ENCODE data around the gene GARRE1. TPM values are rescaled to one million over a fixed set of nuclear protein-coding genes. Genes with fewer than 3 reads are reported as not detected.

GARRE1 gene
- total and polyA plus RNA-seq, 12 donors: 5.1 to 20.9 (median 13.5) TPM

- Histone ChIP-seq H3K27ac (peak overlapping the region in 1 of 5 donors; percentile 26), H3K36me3 (replicated peaks in 1 of 2) (no peaks in the 10 kb centered on the region), H3K9me3 (replicated peaks in 1 of 3) (no peaks in the 10 kb centered on the region), H3K4me1 (replicated peaks in 1 of 2) (peaks cover 8 to 41% of the 10 kb centered on the region in 2 donors), H3K4me3 (no peak overlapping the region), H3K27me3 (no peaks in the 10 kb centered on the region)
- TF ChIP-seq POLR2A (IDR thresholded peaks at IDR 0.05): no peak
- TF ChIP-seq, protein P1, sequence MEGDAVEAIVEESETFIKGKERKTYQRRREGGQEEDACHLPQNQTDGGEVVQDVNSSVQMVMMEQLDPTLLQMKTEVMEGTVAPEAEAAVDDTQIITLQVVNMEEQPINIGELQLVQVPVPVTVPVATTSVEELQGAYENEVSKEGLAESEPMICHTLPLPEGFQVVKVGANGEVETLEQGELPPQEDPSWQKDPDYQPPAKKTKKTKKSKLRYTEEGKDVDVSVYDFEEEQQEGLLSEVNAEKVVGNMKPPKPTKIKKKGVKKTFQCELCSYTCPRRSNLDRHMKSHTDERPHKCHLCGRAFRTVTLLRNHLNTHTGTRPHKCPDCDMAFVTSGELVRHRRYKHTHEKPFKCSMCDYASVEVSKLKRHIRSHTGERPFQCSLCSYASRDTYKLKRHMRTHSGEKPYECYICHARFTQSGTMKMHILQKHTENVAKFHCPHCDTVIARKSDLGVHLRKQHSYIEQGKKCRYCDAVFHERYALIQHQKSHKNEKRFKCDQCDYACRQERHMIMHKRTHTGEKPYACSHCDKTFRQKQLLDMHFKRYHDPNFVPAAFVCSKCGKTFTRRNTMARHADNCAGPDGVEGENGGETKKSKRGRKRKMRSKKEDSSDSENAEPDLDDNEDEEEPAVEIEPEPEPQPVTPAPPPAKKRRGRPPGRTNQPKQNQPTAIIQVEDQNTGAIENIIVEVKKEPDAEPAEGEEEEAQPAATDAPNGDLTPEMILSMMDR (IDR thresholded peaks at IDR 0.05): no peak
- intact Hi-C loops (cut with DNase I): loop anchor here in 1 of 2 donors (10.0 kb wide), 1 partner anchor 75 kb away; no protein-coding TSS in a partner anchor
- WGBS, 4 donors: 61 to 82% (median 78%) methylated on average over 3 of the region's 3 CpGs
- no peak for DNase-seq
Measured at GRCh38 chr19:34259367-34260095, 5.2 kb downstream of the GARRE1 start.

DNA sequence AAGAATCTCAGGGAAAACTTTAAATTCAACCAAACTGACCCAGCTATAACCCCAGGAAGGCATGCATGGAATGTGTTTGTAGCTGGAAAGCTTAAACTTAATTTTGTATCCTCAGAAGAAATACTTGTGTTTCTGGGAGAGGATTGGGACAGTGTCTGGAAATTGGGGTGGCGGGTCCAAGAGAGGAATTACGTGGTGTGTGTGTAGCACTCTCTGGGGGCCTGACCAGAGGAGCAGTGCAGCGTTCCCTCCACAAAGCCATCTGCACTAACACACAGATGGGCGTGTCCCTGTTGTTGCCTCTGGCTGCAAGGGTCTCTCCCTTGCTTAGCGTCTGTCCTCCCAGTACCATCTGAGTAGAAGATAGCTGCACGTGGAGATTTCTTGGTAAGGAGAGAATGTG lies 6.4 kb downstream of the GARRE1 start:
- Histone ChIP-seq H3K4me3 (no peak overlapping the region), H3K4me1 (replicated peaks in 1 of 2) (peaks cover 1 to 34% of the 10 kb centered on the region in 2 donors), H3K27ac (peak overlapping the region in 2 of 5 donors; percentile 11 to 25), H3K9me3 (replicated peaks in 1 of 3) (no peaks in the 10 kb centered on the region), H3K27me3 (no peaks in the 10 kb centered on the region), H3K36me3 (replicated peaks in 1 of 2) (no peaks in the 10 kb centered on the region)
- WGBS, 4 donors: 57 to 68% (median 65%) methylated on average over 6 of the region's 6 CpGs
- DNase-seq: no peak
- TF ChIP-seq, protein P1 (IDR thresholded peaks at IDR 0.05): no peak
- TF ChIP-seq POLR2A (IDR thresholded peaks at IDR 0.05): no peak
- intact Hi-C loops (cut with DNase I): no loop called here

DNA sequence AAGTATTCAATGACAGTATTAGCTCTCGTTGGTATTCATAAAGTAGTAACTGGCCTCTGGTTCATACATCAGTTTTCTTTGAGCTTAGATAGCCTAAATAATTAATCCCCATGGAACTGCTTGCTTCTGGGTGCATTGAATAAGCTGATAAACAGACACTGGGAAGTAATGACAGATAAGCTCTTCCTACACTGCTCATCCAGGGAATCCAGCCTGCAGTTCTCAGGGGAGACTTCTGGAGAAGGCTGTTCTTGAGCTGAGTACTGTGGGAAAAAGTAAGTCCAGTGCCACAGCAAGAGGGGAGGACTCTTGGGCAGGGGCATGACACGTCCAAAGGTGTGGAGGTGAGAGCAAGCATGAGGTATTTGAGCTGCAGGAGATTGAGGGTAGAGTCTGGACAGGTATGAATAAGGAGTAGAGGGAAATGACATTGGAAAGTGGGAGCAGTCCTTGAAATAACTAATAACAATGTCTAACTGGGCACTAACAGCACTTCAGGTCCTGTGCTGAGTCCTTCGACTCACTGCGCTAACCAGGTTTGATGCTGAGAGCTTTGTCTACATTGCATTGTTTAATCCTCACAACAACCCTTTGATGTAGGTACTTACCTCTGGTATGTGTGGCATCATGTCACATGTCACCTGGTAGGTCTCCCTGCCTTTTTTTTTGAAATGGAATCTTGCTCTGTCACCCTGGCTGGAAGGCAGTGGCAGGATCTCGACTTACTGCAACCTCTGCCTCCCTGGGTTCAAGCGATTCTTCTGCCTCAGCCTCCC lies 7.2 kb downstream of the GARRE1 start:
- Histone ChIP-seq H3K9me3 (replicated peaks in 1 of 3) (no peaks in the 10 kb centered on the region), H3K4me1 (replicated peaks in 1 of 2) (peaks cover 0 to 28% of the 10 kb centered on the region in 2 donors), H3K27me3 (no peaks in the 10 kb centered on the region), H3K4me3 (no peak overlapping the region), H3K27ac (peak overlapping the region in 2 of 5 donors; percentile 11 to 25), H3K36me3 (replicated peaks in 1 of 2) (no peaks in the 10 kb centered on the region)
- WGBS, 4 donors: 79 to 90% (median 87%) methylated on average over 6 of the region's 6 CpGs
- TF ChIP-seq, protein P1 (IDR thresholded peaks at IDR 0.05): no peak
- no peak for TF ChIP-seq POLR2A (IDR thresholded peaks at IDR 0.05)
- intact Hi-C loops (cut with DNase I): no loop called here
- DNase-seq: no peak

- H3K9me3 ChIP-seq (replicated peaks in 1 of 3): no peaks in the 10 kb centered on the region
- intact Hi-C loops (cut with DNase I): no loop called here
- no peaks in the 10 kb centered on the region for H3K27me3 ChIP-seq
- no peak overlapping the region for H3K4me3 ChIP-seq
- H3K36me3 ChIP-seq (replicated peaks in 1 of 2): no peaks in the 10 kb centered on the region
- no peak overlapping the region for H3K27ac ChIP-seq
- peaks cover 5 to 21% of the 10 kb centered on the region in 2 donors for H3K4me1 ChIP-seq (replicated peaks in 1 of 2)
- WGBS, 4 donors: 72 to 79% (median 76%) methylated on average over 8 of the region's 8 CpGs
- DNase-seq: no peak
- no peak for TF ChIP-seq POLR2A (IDR thresholded peaks at IDR 0.05)
- TF ChIP-seq, protein P1 (IDR thresholded peaks at IDR 0.05): no peak
Measured at GRCh38 chr19:34263745-34264237, 9.4 kb downstream of the GARRE1 start.

Data from adrenal gland (tissue), 12 donors.